Lower lobe of right lung (tissue), 2 donors: Measurements from ENCODE around the gene UBE3A. TPM values are rescaled to one million over a fixed set of nuclear protein-coding genes. Genes with fewer than 3 reads are reported as not detected.

ENCODE experiments used
- ATAC-seq, 2 donors: fragments of 200-7000 bp; cut with Tn5 transposase; one replicate each; pipeline ENCODE4 v1.9.1; 2020 to 2022; ENCODE audit warnings: mild to moderate bottlenecking in 2 of 2, moderate library complexity in 2 of 2
- DNase-seq: peaks from one replicate; pipeline ENCODE4 v3.0.0-alpha.2; 2020
- H3K27ac ChIP-seq: fragments of 200-600 bp; one replicate; pipeline ENCODE4 v1.8.0; 2022
- H3K27me3 ChIP-seq: fragments of 200-600 bp; one replicate; pipeline ENCODE4 v1.8.0; 2022; ENCODE audit warnings: low read depth
- H3K36me3 ChIP-seq: fragments of 200-600 bp; one replicate; pipeline ENCODE4 v1.8.0; 2022; ENCODE audit warnings: mild to moderate bottlenecking
- H3K4me1 ChIP-seq: fragments of 200-600 bp; one replicate; pipeline ENCODE4 v1.8.0; 2022
- H3K4me3 ChIP-seq: fragments of 200-600 bp; one replicate; pipeline ENCODE4 v1.8.0; 2022; ENCODE audit warnings: mild to moderate bottlenecking
- H3K9me3 ChIP-seq: fragments of 200-600 bp; one replicate; pipeline ENCODE4 v1.8.0; 2022
- CTCF ChIP-seq: fragments of 200-600 bp; IDR thresholded peaks from one replicate; pipeline ENCODE4 v1.8.0; 2022; ENCODE audit warnings: antibody characterized with exemption, mild to moderate bottlenecking
- intact Hi-C: fragments of 100-400 bp; cut with DNase I; formaldehyde crosslinking; loops from one replicate; pipeline ENCODE4 v1.11.0; 2022
- total RNA-seq: library from RNA; stranded (reverse); fragmentation: NEBNext Ultra II Directional; extraction: Animal tissue kit (Norgen Biotek cat#: 25700); gene quantifications from one replicate; pipeline ENCODE4 v1.2.1, GENCODE V29; 2021
- donor health status: DM: no; HTN: yes; CAD: no; lungs with severe emphysema.

The UBE3A gene
- total RNA-seq, 1 donor from 2014 or later, result 86.1 TPM

GRCh38 chr15:25323420-25323819, 115.4 kb downstream of the UBE3A start:
- ATAC-seq, result no peak
- peaks cover 23% of the 10 kb centered on the region for H3K9me3 ChIP-seq
- H3K4me3 ChIP-seq, result no peak overlapping the region
- no peak for DNase-seq
- no peaks in the 10 kb centered on the region for H3K27me3 ChIP-seq
- no peaks in the 10 kb centered on the region for H3K36me3 ChIP-seq
- no peaks in the 10 kb centered on the region for H3K4me1 ChIP-seq
- H3K27ac ChIP-seq, result no peak overlapping the region
- no peak for TF ChIP-seq CTCF
- intact Hi-C loops, result no loop called here

DNA sequence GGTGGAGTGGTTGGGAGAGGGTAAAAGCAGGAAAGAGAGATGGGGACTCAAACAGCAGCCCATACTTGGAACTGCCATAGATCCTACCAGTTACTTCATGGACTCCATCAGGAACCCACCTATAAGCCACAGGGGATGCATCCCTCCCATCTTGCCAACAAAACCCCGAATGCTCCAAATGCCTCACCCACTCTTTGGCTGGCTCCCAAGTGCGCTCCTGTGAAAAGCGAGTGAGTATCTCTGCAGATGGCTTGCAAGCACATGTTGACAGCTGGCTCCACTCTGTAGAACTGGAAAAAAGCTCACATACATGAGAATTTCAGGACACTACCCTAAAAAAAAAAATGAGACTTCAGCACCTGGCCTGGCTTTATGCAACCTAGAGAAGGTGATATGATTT, 151.0 kb downstream of the UBE3A start:
- DNase-seq, result no peak
- no peak overlapping the region for H3K4me3 ChIP-seq
- H3K27me3 ChIP-seq, result no peaks in the 10 kb centered on the region
- H3K27ac ChIP-seq, result no peak overlapping the region
- TF ChIP-seq CTCF, result no peak
- no peaks in the 10 kb centered on the region for H3K36me3 ChIP-seq
- ATAC-seq, result no peak
- intact Hi-C loops, result no loop called here
- peaks cover 7% of the 10 kb centered on the region for H3K9me3 ChIP-seq
- H3K4me1 ChIP-seq, result no peaks in the 10 kb centered on the region
